Measurements from ENCODE around the gene KIRREL3. TPM values are rescaled to one million over a fixed set of nuclear protein-coding genes. Genes with fewer than 3 reads are reported as not detected.

Gene KIRREL3
- total and polyA plus RNA-seq, 9 donors = 0.25 to 5.3 (median 0.48) TPM

DNA sequence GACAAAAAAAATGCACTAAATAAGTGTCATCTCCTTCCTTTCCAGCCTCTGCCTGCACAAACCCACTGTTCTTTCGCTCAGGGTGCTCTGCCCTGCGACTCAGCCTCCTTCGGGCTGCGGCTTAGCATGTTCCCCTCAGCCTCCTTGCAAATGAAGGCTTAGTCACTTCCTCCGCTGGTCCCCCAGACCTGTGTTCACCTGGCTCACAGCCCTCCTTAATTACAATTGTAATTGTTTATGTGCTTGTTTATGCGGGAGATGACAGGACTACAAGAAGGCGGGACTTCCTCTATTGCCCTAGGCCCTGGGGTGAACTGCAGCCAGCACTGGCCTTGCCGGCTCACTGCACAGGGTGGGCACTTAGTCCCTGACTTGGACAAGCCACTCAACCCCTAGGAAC is 303.6 kb downstream of the KIRREL3 start:
- no peak for DNase-seq
- H3K9me3 ChIP-seq = no peaks in the 10 kb centered on the region
- no peaks in the 10 kb centered on the region for H3K27me3 ChIP-seq
- H3K27ac ChIP-seq = no peak overlapping the region
- intact Hi-C loops (cut with DNase I) = no loop called here
- H3K4me1 ChIP-seq (ENCODE audit: insufficient read depth) = no peaks in the 10 kb centered on the region
- TF ChIP-seq, protein P1, sequence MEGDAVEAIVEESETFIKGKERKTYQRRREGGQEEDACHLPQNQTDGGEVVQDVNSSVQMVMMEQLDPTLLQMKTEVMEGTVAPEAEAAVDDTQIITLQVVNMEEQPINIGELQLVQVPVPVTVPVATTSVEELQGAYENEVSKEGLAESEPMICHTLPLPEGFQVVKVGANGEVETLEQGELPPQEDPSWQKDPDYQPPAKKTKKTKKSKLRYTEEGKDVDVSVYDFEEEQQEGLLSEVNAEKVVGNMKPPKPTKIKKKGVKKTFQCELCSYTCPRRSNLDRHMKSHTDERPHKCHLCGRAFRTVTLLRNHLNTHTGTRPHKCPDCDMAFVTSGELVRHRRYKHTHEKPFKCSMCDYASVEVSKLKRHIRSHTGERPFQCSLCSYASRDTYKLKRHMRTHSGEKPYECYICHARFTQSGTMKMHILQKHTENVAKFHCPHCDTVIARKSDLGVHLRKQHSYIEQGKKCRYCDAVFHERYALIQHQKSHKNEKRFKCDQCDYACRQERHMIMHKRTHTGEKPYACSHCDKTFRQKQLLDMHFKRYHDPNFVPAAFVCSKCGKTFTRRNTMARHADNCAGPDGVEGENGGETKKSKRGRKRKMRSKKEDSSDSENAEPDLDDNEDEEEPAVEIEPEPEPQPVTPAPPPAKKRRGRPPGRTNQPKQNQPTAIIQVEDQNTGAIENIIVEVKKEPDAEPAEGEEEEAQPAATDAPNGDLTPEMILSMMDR (IDR thresholded peaks at IDR 0.05) = no peak
- no peak for TF ChIP-seq POLR2A (IDR thresholded peaks at IDR 0.05)
- TF ChIP-seq EP300 (IDR thresholded peaks at IDR 0.05) = no peak
- 93 to 94% (median 93%) methylated on average over 8 of the region's 8 CpGs for WGBS, 3 donors
- H3K4me3 ChIP-seq = no peak overlapping the region
- H3K36me3 ChIP-seq = no peaks in the 10 kb centered on the region

DNA sequence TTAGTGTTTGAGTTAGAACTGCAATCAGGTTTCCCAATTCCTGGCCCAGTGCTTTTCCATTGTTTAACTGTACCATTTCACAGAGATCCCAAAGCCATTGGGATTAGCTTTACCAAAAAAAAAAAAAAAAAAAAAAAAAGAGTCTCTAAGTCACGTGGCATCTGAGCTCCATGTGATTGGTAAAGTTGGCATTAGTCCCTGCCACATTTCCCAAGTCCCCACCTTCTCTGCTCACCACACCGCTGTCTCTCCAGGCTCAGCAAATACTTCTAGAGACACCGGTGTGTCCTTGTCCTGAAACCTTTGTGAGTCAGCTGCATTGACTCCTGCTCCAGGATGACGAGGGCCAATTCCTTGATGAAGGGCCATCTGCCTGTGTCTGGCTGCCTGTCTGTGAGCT is 305.3 kb downstream of the KIRREL3 start:
- Histone ChIP-seq H3K27me3 (no peaks in the 10 kb centered on the region), H3K36me3 (no peaks in the 10 kb centered on the region), H3K9me3 (no peaks in the 10 kb centered on the region), H3K4me3 (no peak overlapping the region), H3K27ac (no peak overlapping the region), H3K4me1 (ENCODE audit: insufficient read depth) (no peaks in the 10 kb centered on the region)
- no peak for DNase-seq
- 76 to 83% (median 80%) methylated on average over 4 of the region's 4 CpGs for WGBS, 3 donors
- TF ChIP-seq, protein P1 (IDR thresholded peaks at IDR 0.05) = no peak
- TF ChIP-seq POLR2A (IDR thresholded peaks at IDR 0.05) (no peak), EP300 (IDR thresholded peaks at IDR 0.05) (no peak)
- intact Hi-C loops (cut with DNase I) = no loop called here

DNA sequence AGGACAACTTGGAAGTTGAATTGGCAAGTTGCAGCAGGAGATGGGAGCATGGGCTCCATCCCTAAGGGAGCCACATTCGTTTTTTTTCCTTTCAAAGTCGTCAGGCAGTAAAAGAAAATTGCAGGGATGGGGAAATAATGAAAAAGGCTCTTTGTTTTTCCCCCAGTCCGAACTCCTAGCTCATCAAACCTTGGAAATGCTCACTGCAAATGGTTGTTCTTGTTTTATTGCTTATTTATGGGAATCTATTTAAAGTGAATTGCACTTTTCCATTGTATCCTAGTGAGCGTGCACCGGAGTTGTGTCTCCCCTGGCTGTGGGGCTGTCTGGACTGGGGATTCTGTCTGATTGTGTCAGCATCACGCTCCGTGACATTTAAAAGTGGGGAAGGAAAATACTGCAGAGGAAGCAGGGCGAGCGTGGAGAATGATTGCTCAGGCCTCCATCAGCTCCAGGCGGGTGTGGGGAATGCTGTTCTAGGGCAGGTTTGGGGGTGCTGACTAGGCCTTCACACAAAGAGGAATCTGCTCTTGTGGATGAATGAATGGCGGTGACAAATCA is 306.4 kb downstream of the KIRREL3 start:
- Histone ChIP-seq H3K27me3 (no peaks in the 10 kb centered on the region), H3K4me3 (no peak overlapping the region), H3K27ac (no peak overlapping the region), H3K36me3 (no peaks in the 10 kb centered on the region), H3K9me3 (no peaks in the 10 kb centered on the region), H3K4me1 (ENCODE audit: insufficient read depth) (no peaks in the 10 kb centered on the region)
- TF ChIP-seq, protein P1 (IDR thresholded peaks at IDR 0.05) = no peak
- TF ChIP-seq EP300 (IDR thresholded peaks at IDR 0.05) = no peak
- TF ChIP-seq POLR2A (IDR thresholded peaks at IDR 0.05) = no peak
- WGBS, 3 donors = 87 to 90% (median 87%) methylated on average over 11 of the region's 11 CpGs
- intact Hi-C loops (cut with DNase I) = no loop called here
- DNase-seq = no peak

DNA sequence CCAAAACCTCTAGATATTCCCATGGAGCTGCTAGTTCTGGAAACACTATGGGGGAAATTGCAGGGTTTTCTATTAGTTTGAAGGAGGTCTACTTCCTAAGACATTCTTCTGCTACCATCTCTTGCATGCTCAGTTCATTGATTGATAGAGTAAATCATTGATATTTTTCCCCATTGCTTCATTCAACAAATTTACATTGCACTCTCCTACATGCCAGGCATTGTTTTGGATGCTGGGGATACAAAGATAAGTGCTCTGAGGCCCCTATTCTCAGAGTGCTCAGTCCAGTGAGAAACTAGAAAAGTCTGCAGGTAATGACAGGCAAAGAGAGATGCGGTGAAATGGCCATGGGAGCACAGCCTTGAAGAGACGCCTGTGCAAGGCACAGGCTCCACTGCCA is 313.1 kb downstream of the KIRREL3 start:
- DNase-seq = no peak
- 85 to 92% (median 86%) methylated on average over 2 of the region's 2 CpGs for WGBS, 3 donors
- Histone ChIP-seq H3K9me3 (no peaks in the 10 kb centered on the region), H3K4me1 (ENCODE audit: insufficient read depth) (no peaks in the 10 kb centered on the region), H3K36me3 (no peaks in the 10 kb centered on the region), H3K27me3 (no peaks in the 10 kb centered on the region), H3K27ac (no peak overlapping the region), H3K4me3 (no peak overlapping the region)
- intact Hi-C loops (cut with DNase I) = no loop called here
- TF ChIP-seq POLR2A (IDR thresholded peaks at IDR 0.05) (no peak), EP300 (IDR thresholded peaks at IDR 0.05) (no peak)
- TF ChIP-seq, protein P1 (IDR thresholded peaks at IDR 0.05) = no peak

Measured in ovary (tissue), 9 donors.